ENCODE measurements around the gene ADGRL2.

ADGRL2 gene

GRCh38 chr1:81920886-81921285 is 120.2 kb downstream of the ADGRL2 start:
- DNase-seq (ENCODE audit: low read depth): no peak
- TF ChIP-seq CTCF (conservative IDR thresholded peaks at IDR 0.05; ENCODE audit: low read length): no peak
- H3K4me3 ChIP-seq (ENCODE audit: low read length): no peak overlapping the region

- no peak for DNase-seq (ENCODE audit: low read depth)
- no peak overlapping the region for H3K4me3 ChIP-seq (ENCODE audit: low read length)
- TF ChIP-seq CTCF (conservative IDR thresholded peaks at IDR 0.05; ENCODE audit: low read length): no peak
Measured at GRCh38 chr1:81921344-81921743, 120.6 kb downstream of the ADGRL2 start.

- H3K4me3 ChIP-seq (ENCODE audit: low read length): no peak overlapping the region
- TF ChIP-seq CTCF (conservative IDR thresholded peaks at IDR 0.05; ENCODE audit: low read length): no peak
- no peak for DNase-seq (ENCODE audit: low read depth)
Measured at GRCh38 chr1:81921851-81922462, 121.2 kb downstream of the ADGRL2 start.

GRCh38 chr1:81922955-81923354 is 122.2 kb downstream of the ADGRL2 start:
- DNase-seq (ENCODE audit: low read depth): no peak
- TF ChIP-seq CTCF (conservative IDR thresholded peaks at IDR 0.05; ENCODE audit: low read length): no peak
- H3K4me3 ChIP-seq (ENCODE audit: low read length): no peak overlapping the region

- H3K4me3 ChIP-seq (ENCODE audit: low read length): no peak overlapping the region
- DNase-seq (ENCODE audit: low read depth): no peak
- no peak for TF ChIP-seq CTCF (conservative IDR thresholded peaks at IDR 0.05; ENCODE audit: low read length)
Measured at GRCh38 chr1:81929106-81929505, 128.4 kb downstream of the ADGRL2 start.

GRCh38 chr1:81936853-81937252 is 136.1 kb downstream of the ADGRL2 start:
- no peak for TF ChIP-seq CTCF (conservative IDR thresholded peaks at IDR 0.05; ENCODE audit: low read length)
- H3K4me3 ChIP-seq (ENCODE audit: low read length): no peak overlapping the region
- no peak for DNase-seq (ENCODE audit: low read depth)

GRCh38 chr1:81937791-81938450 is 137.2 kb downstream of the ADGRL2 start:
- no peak for TF ChIP-seq CTCF (conservative IDR thresholded peaks at IDR 0.05; ENCODE audit: low read length)
- no peak overlapping the region for H3K4me3 ChIP-seq (ENCODE audit: low read length)
- DNase-seq (ENCODE audit: low read depth): no peak

Measured in AG10803 (cell line).